ENCODE results near the gene ATP8A1. TPM values are rescaled to one million over a fixed set of nuclear protein-coding genes. Genes with fewer than 3 reads are reported as not detected.

The ATP8A1 gene
- total and polyA plus RNA-seq, 4 donors = 0.65 to 15.9 (median 5.9) TPM

GRCh38 chr4:42603862-42604261 is 53.0 kb downstream of the ATP8A1 start:
- Histone ChIP-seq H3K4me3 (ENCODE audit: low read depth in 1 of 3, low read length in 3 of 3) (no peak overlapping the region), H3K9ac (ENCODE audit: low read depth in 1 of 2, low read length in 2 of 2) (no peak overlapping the region), H3K36me3 (ENCODE audit: control insufficient read depth in 4 of 4, insufficient read depth in 3 of 4, low read depth in 1 of 4, low read length in 3 of 4) (no peaks in the 10 kb centered on the region), H3K27me3 (ENCODE audit: control insufficient read depth in 4 of 4, insufficient read depth in 4 of 4, low read length in 3 of 4) (peaks cover 0 to 3% (median 0%) of the 10 kb centered on the region in 4 donors), H3K27ac (ENCODE audit: low read depth in 1 of 2, low read length in 2 of 2) (no peak overlapping the region), H3K4me1 (ENCODE audit: control insufficient read depth in 4 of 4, insufficient read depth in 4 of 4, low read length in 3 of 4) (no peaks in the 10 kb centered on the region), H3K9me3 (ENCODE audit: control insufficient read depth in 4 of 4, low read length in 3 of 4) (no peaks in the 10 kb centered on the region)
- 93% methylated on average over 2 of the region's 2 CpGs for WGBS
- no peak for DNase-seq (ENCODE audit: low spot score)
- no peak for TF ChIP-seq JUND (IDR thresholded peaks at IDR 0.05)
- TF ChIP-seq, protein P1, sequence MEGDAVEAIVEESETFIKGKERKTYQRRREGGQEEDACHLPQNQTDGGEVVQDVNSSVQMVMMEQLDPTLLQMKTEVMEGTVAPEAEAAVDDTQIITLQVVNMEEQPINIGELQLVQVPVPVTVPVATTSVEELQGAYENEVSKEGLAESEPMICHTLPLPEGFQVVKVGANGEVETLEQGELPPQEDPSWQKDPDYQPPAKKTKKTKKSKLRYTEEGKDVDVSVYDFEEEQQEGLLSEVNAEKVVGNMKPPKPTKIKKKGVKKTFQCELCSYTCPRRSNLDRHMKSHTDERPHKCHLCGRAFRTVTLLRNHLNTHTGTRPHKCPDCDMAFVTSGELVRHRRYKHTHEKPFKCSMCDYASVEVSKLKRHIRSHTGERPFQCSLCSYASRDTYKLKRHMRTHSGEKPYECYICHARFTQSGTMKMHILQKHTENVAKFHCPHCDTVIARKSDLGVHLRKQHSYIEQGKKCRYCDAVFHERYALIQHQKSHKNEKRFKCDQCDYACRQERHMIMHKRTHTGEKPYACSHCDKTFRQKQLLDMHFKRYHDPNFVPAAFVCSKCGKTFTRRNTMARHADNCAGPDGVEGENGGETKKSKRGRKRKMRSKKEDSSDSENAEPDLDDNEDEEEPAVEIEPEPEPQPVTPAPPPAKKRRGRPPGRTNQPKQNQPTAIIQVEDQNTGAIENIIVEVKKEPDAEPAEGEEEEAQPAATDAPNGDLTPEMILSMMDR (IDR thresholded peaks at IDR 0.05; ENCODE audit: low read depth, low read length, missing input control) = no peak
- no peak for TF ChIP-seq RAD21 (IDR thresholded peaks at IDR 0.05)
- no peak for TF ChIP-seq NR2F2 (IDR thresholded peaks at IDR 0.05)
- no peak for TF ChIP-seq YY1 (IDR thresholded peaks at IDR 0.05)
- TF ChIP-seq, protein P2, sequence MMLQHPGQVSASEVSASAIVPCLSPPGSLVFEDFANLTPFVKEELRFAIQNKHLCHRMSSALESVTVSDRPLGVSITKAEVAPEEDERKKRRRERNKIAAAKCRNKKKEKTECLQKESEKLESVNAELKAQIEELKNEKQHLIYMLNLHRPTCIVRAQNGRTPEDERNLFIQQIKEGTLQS (IDR thresholded peaks at IDR 0.05) = no peak
- TF ChIP-seq TAF1 (conservative IDR thresholded peaks at IDR 0.05) = no peak
- no peak for TF ChIP-seq FOXA1 (IDR thresholded peaks at IDR 0.05)
- TF ChIP-seq FOXA2 (IDR thresholded peaks at IDR 0.05) = no peak
- TF ChIP-seq, protein P3, sequence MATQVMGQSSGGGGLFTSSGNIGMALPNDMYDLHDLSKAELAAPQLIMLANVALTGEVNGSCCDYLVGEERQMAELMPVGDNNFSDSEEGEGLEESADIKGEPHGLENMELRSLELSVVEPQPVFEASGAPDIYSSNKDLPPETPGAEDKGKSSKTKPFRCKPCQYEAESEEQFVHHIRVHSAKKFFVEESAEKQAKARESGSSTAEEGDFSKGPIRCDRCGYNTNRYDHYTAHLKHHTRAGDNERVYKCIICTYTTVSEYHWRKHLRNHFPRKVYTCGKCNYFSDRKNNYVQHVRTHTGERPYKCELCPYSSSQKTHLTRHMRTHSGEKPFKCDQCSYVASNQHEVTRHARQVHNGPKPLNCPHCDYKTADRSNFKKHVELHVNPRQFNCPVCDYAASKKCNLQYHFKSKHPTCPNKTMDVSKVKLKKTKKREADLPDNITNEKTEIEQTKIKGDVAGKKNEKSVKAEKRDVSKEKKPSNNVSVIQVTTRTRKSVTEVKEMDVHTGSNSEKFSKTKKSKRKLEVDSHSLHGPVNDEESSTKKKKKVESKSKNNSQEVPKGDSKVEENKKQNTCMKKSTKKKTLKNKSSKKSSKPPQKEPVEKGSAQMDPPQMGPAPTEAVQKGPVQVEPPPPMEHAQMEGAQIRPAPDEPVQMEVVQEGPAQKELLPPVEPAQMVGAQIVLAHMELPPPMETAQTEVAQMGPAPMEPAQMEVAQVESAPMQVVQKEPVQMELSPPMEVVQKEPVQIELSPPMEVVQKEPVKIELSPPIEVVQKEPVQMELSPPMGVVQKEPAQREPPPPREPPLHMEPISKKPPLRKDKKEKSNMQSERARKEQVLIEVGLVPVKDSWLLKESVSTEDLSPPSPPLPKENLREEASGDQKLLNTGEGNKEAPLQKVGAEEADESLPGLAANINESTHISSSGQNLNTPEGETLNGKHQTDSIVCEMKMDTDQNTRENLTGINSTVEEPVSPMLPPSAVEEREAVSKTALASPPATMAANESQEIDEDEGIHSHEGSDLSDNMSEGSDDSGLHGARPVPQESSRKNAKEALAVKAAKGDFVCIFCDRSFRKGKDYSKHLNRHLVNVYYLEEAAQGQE (IDR thresholded peaks at IDR 0.05) = no peak
- TF ChIP-seq HNF4G (IDR thresholded peaks at IDR 0.05) = no peak
- TF ChIP-seq MAX (IDR thresholded peaks at IDR 0.05) = no peak
- no peak for TF ChIP-seq RXRA (IDR thresholded peaks at IDR 0.05)
- TF ChIP-seq, protein P4, sequence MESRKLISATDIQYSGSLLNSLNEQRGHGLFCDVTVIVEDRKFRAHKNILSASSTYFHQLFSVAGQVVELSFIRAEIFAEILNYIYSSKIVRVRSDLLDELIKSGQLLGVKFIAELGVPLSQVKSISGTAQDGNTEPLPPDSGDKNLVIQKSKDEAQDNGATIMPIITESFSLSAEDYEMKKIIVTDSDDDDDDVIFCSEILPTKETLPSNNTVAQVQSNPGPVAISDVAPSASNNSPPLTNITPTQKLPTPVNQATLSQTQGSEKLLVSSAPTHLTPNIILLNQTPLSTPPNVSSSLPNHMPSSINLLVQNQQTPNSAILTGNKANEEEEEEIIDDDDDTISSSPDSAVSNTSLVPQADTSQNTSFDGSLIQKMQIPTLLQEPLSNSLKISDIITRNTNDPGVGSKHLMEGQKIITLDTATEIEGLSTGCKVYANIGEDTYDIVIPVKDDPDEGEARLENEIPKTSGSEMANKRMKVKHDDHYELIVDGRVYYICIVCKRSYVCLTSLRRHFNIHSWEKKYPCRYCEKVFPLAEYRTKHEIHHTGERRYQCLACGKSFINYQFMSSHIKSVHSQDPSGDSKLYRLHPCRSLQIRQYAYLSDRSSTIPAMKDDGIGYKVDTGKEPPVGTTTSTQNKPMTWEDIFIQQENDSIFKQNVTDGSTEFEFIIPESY (IDR thresholded peaks at IDR 0.05) = no peak
- no peak for TF ChIP-seq HNF4A (conservative IDR thresholded peaks at IDR 0.05)
- TF ChIP-seq SP1 (IDR thresholded peaks at IDR 0.05) = no peak
- no peak for TF ChIP-seq EGR1 (IDR thresholded peaks at IDR 0.05; ENCODE audit: low read depth in 2 of 2)
- no peak for TF ChIP-seq GABPA (IDR thresholded peaks at IDR 0.05 in 1 of 2, conservative IDR thresholded peaks at IDR 0.05 in 1 of 2)
